GM19240 (cell line): ENCODE measurements around the gene APOB.

ENCODE experiments used
- DNase-seq: peaks from one replicate; pipeline ENCODE4 v3.0.0; 2011; ENCODE audit warnings: low spot score; ENCODE audit not compliant: insufficient read length

The APOB gene

GRCh38 chr2:21019000-21019677 is 24.7 kb downstream of the APOB start:
- DNase-seq, result no peak

GRCh38 chr2:21018290-21018689 is 25.6 kb downstream of the APOB start:
- DNase-seq, result no peak

- no peak for DNase-seq
These were observed 26.1 kb downstream of the APOB start for GRCh38 chr2:21017748-21018276.

- no peak for DNase-seq
These were observed 28.6 kb downstream of the APOB start for GRCh38 chr2:21015281-21015645.

- no peak for DNase-seq
These were observed 29.3 kb downstream of the APOB start for GRCh38 chr2:21014364-21015280.

- DNase-seq, result no peak
These were observed 30.6 kb downstream of the APOB start for GRCh38 chr2:21013043-21013816.

GRCh38 chr2:21012557-21012937 is 31.3 kb downstream of the APOB start:
- DNase-seq, result no peak

GRCh38 chr2:21011876-21012556 is 31.9 kb downstream of the APOB start:
- DNase-seq, result no peak

- no peak for DNase-seq
These were observed 32.4 kb downstream of the APOB start for GRCh38 chr2:21011453-21011852.

- DNase-seq, result no peak
These were observed 32.9 kb downstream of the APOB start for GRCh38 chr2:21010813-21011439.

GRCh38 chr2:21009662-21010225 is 34.1 kb downstream of the APOB start:
- no peak for DNase-seq

- DNase-seq, result no peak
These were observed 34.8 kb downstream of the APOB start for GRCh38 chr2:21008790-21009661.

- no peak for DNase-seq
These were observed 35.7 kb downstream of the APOB start for GRCh38 chr2:21008014-21008789.

GRCh38 chr2:21007129-21008013 is 36.5 kb downstream of the APOB start:
- no peak for DNase-seq

GRCh38 chr2:21006423-21007128 is 37.3 kb downstream of the APOB start:
- DNase-seq, result no peak

- no peak for DNase-seq
These were observed 38.0 kb downstream of the APOB start for GRCh38 chr2:21005700-21006422.
